ENCODE data around the gene TBC1D3B. TPM values are rescaled to one million over a fixed set of nuclear protein-coding genes. Genes with fewer than 3 reads are reported as not detected.
A peak's percentile ranks its signal among the peaks of the same experiment; 100 is the strongest.

The TBC1D3B gene
- total and polyA plus RNA-seq, 10 of the 15 experiments (the other 5 are each of a cell fraction or from before 2014, with no cell fraction given) = 0.67 to 8.5 (median 1.7) TPM; not detected in 2

GRCh38 chr17:36148559-36149295 lies 27.7 kb downstream of the TBC1D3B start (continued):
- no peak for TF ChIP-seq HCFC1 (IDR thresholded peaks at IDR 0.05; ENCODE audit: low read length)
- no peak for TF ChIP-seq HDAC2 (IDR thresholded peaks at IDR 0.05)
- TF ChIP-seq E2F8 (IDR thresholded peaks at IDR 0.05; ENCODE audit: low read depth, partially characterized antibody) = no peak
- TF ChIP-seq PAX8 (IDR thresholded peaks at IDR 0.05) = no peak
- TF ChIP-seq POLR2AphosphoS5 (IDR thresholded peaks at IDR 0.05; ENCODE audit: low read length) = no peak
- no peak for TF ChIP-seq TCF12 (IDR thresholded peaks at IDR 0.05; ENCODE audit: low read depth, low read length)
- no peak for TF ChIP-seq ZNF687 (IDR thresholded peaks at IDR 0.05)
- no peak for TF ChIP-seq BCL3 (IDR thresholded peaks at IDR 0.05; ENCODE audit: borderline replicate concordance, insufficient read depth, low read depth, low read length, poor library complexity, severe bottlenecking)
- no peak for TF ChIP-seq HSF1 (IDR thresholded peaks at IDR 0.05; ENCODE audit: low read depth, low read length)
- TF ChIP-seq ATF7 (IDR thresholded peaks at IDR 0.05; ENCODE audit: low read depth) = no peak
- no peak for TF ChIP-seq IRF5 (IDR thresholded peaks at IDR 0.05; ENCODE audit: borderline replicate concordance)
- TF ChIP-seq KAT2A (conservative IDR thresholded peaks at IDR 0.05; ENCODE audit: control insufficient read depth, low read depth, low read length) = no peak
- TF ChIP-seq TARDBP (IDR thresholded peaks at IDR 0.05; ENCODE audit: borderline replicate concordance) = no peak
- TF ChIP-seq FOXM1 (IDR thresholded peaks at IDR 0.05; ENCODE audit: low read depth, low read length) = peak; percentile 61; the same call in 1 of the 2 replicates
- TF ChIP-seq GABPA (IDR thresholded peaks at IDR 0.05; ENCODE audit: low read depth) = no peak
- TF ChIP-seq IRF4 (IDR thresholded peaks at IDR 0.05; ENCODE audit: low read depth, low read length) = peak; percentile 55; the same call in 1 of the 2 replicates
- no peak for TF ChIP-seq ZNF24 (IDR thresholded peaks at IDR 0.05)
- TF ChIP-seq ZBED1 (IDR thresholded peaks at IDR 0.05; ENCODE audit: borderline replicate concordance) = no peak
- TF ChIP-seq ZNF384 (IDR thresholded peaks at IDR 0.05; ENCODE audit: borderline replicate concordance, low read depth, low read length) = no peak
- TF ChIP-seq STAT1 (conservative IDR thresholded peaks at IDR 0.05) = no peak
